Adrenal gland (tissue), 12 donors: ENCODE measurements around the gene PTPRN2. TPM values are rescaled to one million over a fixed set of nuclear protein-coding genes. Genes with fewer than 3 reads are reported as not detected.

Source experiments
- DNase-seq, 7 donors: peaks; one replicate each; pipeline ENCODE4 v3.0.0-alpha.2; 2019 to 2020
- H3K27ac ChIP-seq, 5 donors: fragments of 200-600 bp; sonication (generic) in 4 of 5; 1 replicate in 3 of 5; 2 replicates in 2 of 5; pipeline versions ENCODE4 v1.5.1 to v1.8.0; 2016 to 2020; ENCODE audit warnings: mild to moderate bottlenecking in 1 of 5
- H3K27me3 ChIP-seq: fragments of 200-600 bp; 2 replicates; pipeline ENCODE4 v1.8.0; 2021
- H3K36me3 ChIP-seq, 2 donors: fragments of 200-600 bp; replicated peaks in 1 of 2; 1 replicate in 1 of 2; 2 replicates in 1 of 2; pipeline versions ENCODE4 v1.5.1 to v1.8.0; 2018 to 2022
- H3K4me1 ChIP-seq, 2 donors: fragments of 200-600 bp; replicated peaks in 1 of 2; 1 replicate in 1 of 2; 2 replicates in 1 of 2; pipeline versions ENCODE4 v1.5.1 to v1.8.0; 2018 to 2021
- H3K4me3 ChIP-seq, 4 donors: fragments of 200-600 bp; sonication (generic) in 3 of 4; one replicate each; pipeline ENCODE4 v1.5.1; 2016 to 2018
- H3K9me3 ChIP-seq, 3 donors: fragments of 200-600 bp; sonication (generic) in 1 of 3; replicated peaks in 1 of 3; 1 replicate in 2 of 3; 2 replicates in 1 of 3; pipeline versions ENCODE4 v1.5.1 to v1.8.0; 2016 to 2021
- CTCF ChIP-seq, 6 experiments: fragments of 450-650 bp in 4 of 6; fragments of 200-600 bp in 2 of 6; sonication (generic) in 1 of 6; IDR thresholded peaks; 1 replicate in 5 of 6; 2 replicates in 1 of 6; pipeline versions ENCODE4 v1.5.1 to v1.8.0; 2016 to 2021; ENCODE audit warnings: antibody characterized with exemption in 6 of 6, mild to moderate bottlenecking in 2 of 6, moderate library complexity in 1 of 6
- POLR2A ChIP-seq, 2 donors: fragments of 450-650 bp; IDR thresholded peaks; one replicate each; pipeline ENCODE4 v1.6.1; 2017; ENCODE audit warnings: antibody characterized with exemption in 2 of 2, mild to moderate bottlenecking in 2 of 2, moderate library complexity in 1 of 2
- WGBS, 4 donors: extraction: QIAGEN DNeasy Blood & Tissue Kit in 2 of 4; methylation state at CpG; one replicate each; pipeline versions ENCODE4 v1.1.5 to v1.1.7; 2013 to 2017; 5-methylcytosine and 5-hydroxymethylcytosine counted together
- intact Hi-C, 2 donors: fragments of 100-400 bp; cut with DNase I; formaldehyde crosslinking; loops; one replicate each; pipeline versions ENCODE4 v1.14.1 to v1.15.0; 2022 to 2023
- polyA plus RNA-seq, 3 donors: library from polyadenylated mRNA; stranded (reverse); fragments of 200-250 nt in 2 of 3; fragments of 350-450 nt in 1 of 3; fragmentation: Illumina TruSeq in 1 of 3; extraction: RNeasy Lipid Tissue Mini Kit (QIAGEN cat#74804) in 1 of 3; gene quantifications; one replicate each; pipeline ENCODE4 v1.2.3, GENCODE V29; 2013 to 2014
- total RNA-seq, 9 donors: library from RNA; depleted of rRNA in 4 of 9; stranded (reverse); fragments of >200 nt in 4 of 9; fragments of 120-200 nt in 1 of 9; fragmentation: NEBNext Ultra II Directional in 1 of 9; extraction: Animal tissue kit (Norgen Biotek cat#: 25700) in 1 of 9; gene quantifications; one replicate each; pipeline versions ENCODE4 v1.1.0 to v1.2.4, GENCODE V29; 2013 to 2023
- donor health status: healthy with polysubstance abuse.
- donor health status: Bipolar disorder and iron deficiency.
- donor health status: DM: yes; HTN: yes; CAD: no.
- donor health status: DM: no; HTN: no; CAD: no.
- donor health status: DM: no; HTN: no; CAD: no.
- donor health status: DM: yes; HTN: yes; CAD: no.

PTPRN2 gene
- total and polyA plus RNA-seq, 12 donors = 2.2 to 16.2 (median 3.4) TPM

DNA sequence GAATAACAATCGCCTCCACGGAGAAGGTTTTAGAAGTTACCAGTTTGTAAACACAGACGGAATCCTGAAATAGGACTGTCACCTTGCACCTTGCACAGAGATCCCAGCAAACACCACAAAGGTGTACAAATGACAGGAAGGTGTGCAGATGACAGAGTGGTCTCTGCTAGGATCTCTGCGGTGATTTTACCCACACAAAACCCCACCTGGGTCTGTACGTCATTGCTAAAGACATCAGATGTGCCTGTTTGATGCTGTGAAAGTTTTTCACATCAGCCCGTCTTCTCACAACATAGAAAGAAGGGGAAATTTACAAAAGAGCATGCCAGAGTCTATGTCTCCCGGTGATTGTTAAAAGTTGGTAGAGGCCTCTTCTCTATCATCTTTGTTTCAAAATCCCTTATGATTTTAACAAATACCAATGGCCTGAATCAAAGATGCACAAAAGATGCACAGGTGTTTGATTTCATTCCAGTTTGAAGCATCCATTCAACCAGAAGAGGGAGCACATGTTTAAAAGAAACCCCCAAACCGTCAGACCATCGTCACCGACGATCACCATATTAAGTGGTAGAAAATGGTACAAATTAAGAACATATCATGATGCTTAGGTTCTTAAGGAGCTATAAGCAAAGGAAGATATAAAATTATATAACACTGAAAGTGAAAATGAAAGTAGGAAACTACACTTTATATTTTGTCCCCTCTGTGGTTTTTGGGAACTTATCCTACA lies 576.5 kb downstream of the PTPRN2 start:
- WGBS, 4 donors = 41 to 59% (median 54%) methylated on average over 11 of the region's 11 CpGs
- Histone ChIP-seq H3K9me3 (no peaks in the 10 kb centered on the region), H3K27ac (no peak overlapping the region), H3K27me3 (no peaks in the 10 kb centered on the region), H3K4me3 (no peak overlapping the region), H3K4me1 (peaks cover 0 to 3% of the 10 kb centered on the region in 2 donors), H3K36me3 (no peaks in the 10 kb centered on the region)
- intact Hi-C loops = no loop called here
- DNase-seq = no peak
- peak in 1 of 6 experiments; percentile 10 for TF ChIP-seq CTCF (IDR thresholded peaks at IDR 0.05)
- no peak for TF ChIP-seq POLR2A (IDR thresholded peaks at IDR 0.05)

DNA sequence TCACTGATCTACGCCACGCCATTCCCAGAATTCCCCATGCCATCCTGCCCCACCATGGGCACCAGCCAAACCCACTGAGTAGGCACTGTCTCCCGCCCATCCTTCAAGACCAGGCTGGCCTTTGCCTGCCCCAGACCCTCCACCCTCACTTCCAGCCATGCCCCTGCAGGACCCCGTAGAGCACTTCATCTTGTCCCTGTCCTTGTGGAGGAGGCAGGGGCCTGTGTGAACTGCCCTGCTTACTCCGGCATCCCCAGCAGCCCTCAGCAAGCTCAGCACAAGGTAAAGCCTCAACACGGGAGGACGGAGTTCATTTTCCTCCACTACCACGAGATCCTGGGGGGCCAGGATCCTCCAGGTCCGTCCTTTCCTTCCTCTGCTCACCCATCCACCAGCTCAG lies 577.7 kb downstream of the PTPRN2 start:
- no peaks in the 10 kb centered on the region for H3K27me3 ChIP-seq
- no peaks in the 10 kb centered on the region for H3K9me3 ChIP-seq
- TF ChIP-seq POLR2A (IDR thresholded peaks at IDR 0.05) (no peak), CTCF (IDR thresholded peaks at IDR 0.05) (no peak)
- H3K27ac ChIP-seq = no peak overlapping the region
- intact Hi-C loops = no loop called here
- H3K36me3 ChIP-seq = no peaks in the 10 kb centered on the region
- H3K4me1 ChIP-seq = no peaks in the 10 kb centered on the region
- no peak overlapping the region for H3K4me3 ChIP-seq
- 57 to 67% (median 65%) methylated on average over 9 of the region's 9 CpGs for WGBS, 4 donors
- DNase-seq = no peak

DNA sequence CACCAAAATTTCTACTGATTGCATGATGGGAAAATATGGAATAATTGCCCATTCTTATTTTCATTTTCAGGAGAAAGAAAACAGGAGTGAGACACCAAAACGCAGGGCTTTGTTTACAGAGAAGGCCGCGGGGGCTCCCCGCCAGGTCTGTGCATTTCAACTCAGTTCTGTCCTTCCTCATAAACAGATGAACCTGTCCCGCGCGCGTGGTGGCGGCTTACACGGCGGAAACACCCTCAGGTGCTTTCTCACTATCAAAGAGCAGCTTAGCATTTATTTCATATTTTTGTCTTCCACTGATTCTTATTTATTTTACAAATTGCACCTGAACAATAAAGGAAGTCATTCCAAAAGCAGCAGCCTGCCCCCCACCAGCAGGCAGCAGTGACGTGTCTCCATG lies 579.4 kb downstream of the PTPRN2 start:
- 82 to 91% (median 89%) methylated on average over 12 of the region's 12 CpGs for WGBS, 4 donors
- Histone ChIP-seq H3K4me1 (no peaks in the 10 kb centered on the region), H3K36me3 (no peaks in the 10 kb centered on the region), H3K27ac (no peak overlapping the region), H3K4me3 (no peak overlapping the region), H3K27me3 (no peaks in the 10 kb centered on the region), H3K9me3 (no peaks in the 10 kb centered on the region)
- intact Hi-C loops = no loop called here
- no peak for DNase-seq
- no peak for TF ChIP-seq CTCF (IDR thresholded peaks at IDR 0.05)
- TF ChIP-seq POLR2A (IDR thresholded peaks at IDR 0.05) = no peak

GRCh38 chr7:158007697-158008257 lies 579.8 kb downstream of the PTPRN2 start:
- Histone ChIP-seq H3K27ac (no peak overlapping the region), H3K9me3 (no peaks in the 10 kb centered on the region), H3K4me3 (no peak overlapping the region), H3K36me3 (no peaks in the 10 kb centered on the region), H3K4me1 (no peaks in the 10 kb centered on the region), H3K27me3 (no peaks in the 10 kb centered on the region)
- 58 to 80% (median 71%) methylated on average over 5 of the region's 5 CpGs for WGBS, 4 donors
- TF ChIP-seq POLR2A (IDR thresholded peaks at IDR 0.05) = no peak
- TF ChIP-seq CTCF (IDR thresholded peaks at IDR 0.05) = no peak
- no peak for DNase-seq
- intact Hi-C loops = no loop called here
